MG63 (cell line): ENCODE data around the gene CYTH3. TPM values are rescaled to one million over a fixed set of nuclear protein-coding genes. Genes with fewer than 3 reads are reported as not detected.
"Not testable (repeated sequence)": the region's sequence is repeated elsewhere in the genome, so short reads cannot be mapped to it uniquely, and the experiment has no call there.

Source experiments
- DNase-seq: peaks from one replicate; pipeline ENCODE4 v3.0.0-alpha.2; 2020
- H3K27me3 ChIP-seq: fragments of 250-450 bp; sonication (Bioruptor Pico); 2 replicates; pipeline ENCODE4 v1.5.1; 2020; ENCODE audit warnings: mild to moderate bottlenecking, moderate library complexity
- H3K36me3 ChIP-seq: fragments of 250-450 bp; sonication (Bioruptor Pico); 2 replicates; pipeline ENCODE4 v1.5.1; 2020; ENCODE audit warnings: mild to moderate bottlenecking, moderate library complexity
- H3K4me3 ChIP-seq: fragments of 250-450 bp; sonication (Bioruptor Pico); 2 replicates; pipeline ENCODE4 v1.5.1; 2020; ENCODE audit warnings: mild to moderate bottlenecking, moderate library complexity
- H3K9me3 ChIP-seq: fragments of 250-450 bp; sonication (Bioruptor Pico); 2 replicates; pipeline ENCODE4 v1.5.1; 2020; ENCODE audit warnings: mild to moderate bottlenecking, moderate library complexity
- total RNA-seq: library from RNA; depleted of rRNA; stranded (reverse); fragments of >200 nt; shearing (Covaris generic); gene quantifications from 2 replicates; pipeline ENCODE4 v1.2.3, GENCODE V29; 2014; ENCODE audit warnings: low replicate concordance; rRNA removed

Gene CYTH3, protein sequence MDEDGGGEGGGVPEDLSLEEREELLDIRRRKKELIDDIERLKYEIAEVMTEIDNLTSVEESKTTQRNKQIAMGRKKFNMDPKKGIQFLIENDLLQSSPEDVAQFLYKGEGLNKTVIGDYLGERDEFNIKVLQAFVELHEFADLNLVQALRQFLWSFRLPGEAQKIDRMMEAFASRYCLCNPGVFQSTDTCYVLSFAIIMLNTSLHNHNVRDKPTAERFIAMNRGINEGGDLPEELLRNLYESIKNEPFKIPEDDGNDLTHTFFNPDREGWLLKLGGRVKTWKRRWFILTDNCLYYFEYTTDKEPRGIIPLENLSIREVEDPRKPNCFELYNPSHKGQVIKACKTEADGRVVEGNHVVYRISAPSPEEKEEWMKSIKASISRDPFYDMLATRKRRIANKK
- 35.3 and 40.5 TPM in 2 replicates for total RNA-seq

DNA sequence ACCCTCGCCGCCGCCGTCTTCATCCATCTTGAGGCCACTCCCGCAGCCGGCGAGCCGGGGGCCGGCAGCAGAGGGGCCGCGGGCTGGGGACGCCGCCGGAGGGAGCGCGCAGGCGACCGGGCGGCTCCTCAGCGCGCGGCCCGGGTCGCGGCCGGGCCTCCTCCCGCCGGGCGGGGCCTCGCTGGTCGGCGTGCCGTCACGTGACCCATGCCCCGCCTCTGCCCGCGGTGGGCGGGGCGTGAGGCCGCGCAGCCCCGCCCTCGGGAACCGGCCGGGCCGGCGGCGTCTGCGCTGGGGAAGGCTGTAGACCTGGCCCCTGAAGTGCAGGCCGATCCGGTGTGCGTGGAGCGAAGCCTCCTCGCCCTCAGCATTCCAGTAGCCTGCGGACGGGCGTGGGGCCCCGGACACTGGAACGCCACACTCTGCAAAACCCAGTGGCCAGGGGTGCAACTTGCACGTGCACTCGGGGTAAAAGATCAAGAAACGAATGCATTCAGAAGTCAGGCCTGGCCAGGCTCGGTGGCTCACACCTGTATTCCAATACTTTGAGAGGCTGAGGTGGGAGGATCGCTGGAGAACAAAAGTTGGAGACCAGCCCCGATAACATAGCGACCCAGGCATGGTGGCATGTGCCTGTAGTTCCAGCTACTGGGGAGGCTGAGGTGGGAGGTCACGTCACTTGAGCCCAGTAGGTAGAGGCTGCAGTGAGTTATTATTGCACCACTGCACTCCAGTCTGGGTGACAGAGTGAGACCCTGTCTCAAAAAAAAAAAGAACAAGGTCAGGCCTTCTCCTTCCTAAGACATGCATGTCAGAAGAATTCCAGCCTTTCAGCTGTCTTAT, at the start of gene CYTH3:
Gene CYTH3 (minus strand): TSS at position 144 of the 843 bp plus-strand sequence. CDS start 117 bp downstream, at position 27.
- peak within 1 kb of the TSS; percentile 69 for H3K4me3 ChIP-seq
- no peaks in the 10 kb centered on the region for H3K36me3 ChIP-seq
- H3K27me3 ChIP-seq, result no peaks in the 10 kb centered on the region
- H3K9me3 ChIP-seq, result no peaks in the 10 kb centered on the region
- peak; percentile 73 for DNase-seq

DNA sequence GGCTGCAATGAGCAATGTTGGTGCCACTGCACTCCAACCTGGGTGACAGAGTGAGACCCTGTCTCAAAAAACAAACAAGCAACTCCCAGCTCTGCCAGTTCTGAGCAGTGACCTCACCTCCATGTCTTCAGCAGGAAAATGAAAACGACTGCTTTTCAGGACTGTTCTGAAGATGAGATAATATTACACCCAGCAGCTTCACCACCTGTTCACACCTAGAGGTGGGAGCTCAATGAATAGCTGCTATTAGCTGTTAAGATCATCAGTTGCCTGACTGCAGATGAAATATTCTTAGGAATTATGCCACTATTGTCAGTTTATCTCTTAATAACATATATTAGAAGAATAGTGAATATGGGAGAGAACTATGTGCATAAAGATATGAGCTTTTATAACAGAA, 48.4 kb upstream of the CYTH3 start:
- no peaks in the 10 kb centered on the region for H3K27me3 ChIP-seq
- DNase-seq, result no peak
- H3K9me3 ChIP-seq, result no peaks in the 10 kb centered on the region
- H3K4me3 ChIP-seq, result no peak overlapping the region
- H3K36me3 ChIP-seq, result no peaks in the 10 kb centered on the region

DNA sequence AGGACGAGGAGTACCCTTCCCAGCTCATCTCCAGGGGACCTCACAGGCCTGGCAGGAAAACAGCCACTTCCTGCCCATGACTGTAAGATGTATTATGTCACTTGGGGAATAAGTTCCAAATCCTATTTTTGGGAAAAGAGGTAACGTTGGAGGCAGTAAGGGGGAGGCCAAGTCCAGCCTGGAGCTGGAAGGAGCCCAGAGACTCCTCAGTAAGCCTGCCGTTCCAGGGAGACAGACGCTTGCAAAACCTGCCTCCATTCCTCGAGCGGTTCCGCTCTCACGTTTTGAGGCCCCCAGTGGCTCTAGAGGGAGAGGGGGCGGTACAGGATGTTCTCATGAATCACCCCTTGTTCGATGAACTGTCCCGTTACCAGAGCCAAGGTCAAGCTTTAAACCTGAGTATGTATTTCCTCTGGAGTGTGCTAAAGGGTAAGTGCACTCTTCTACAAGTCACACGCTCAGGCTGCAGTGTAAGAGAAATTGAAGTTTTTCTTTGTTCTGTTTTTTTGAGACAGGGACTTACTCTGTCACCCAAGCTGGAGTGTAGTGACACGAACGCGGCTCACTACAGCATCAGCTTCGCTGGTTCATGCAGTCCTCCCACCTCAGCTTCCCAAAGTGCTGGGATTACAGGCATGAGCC, 45.5 kb upstream of the CYTH3 start:
- no peaks in the 10 kb centered on the region for H3K27me3 ChIP-seq
- H3K9me3 ChIP-seq, result no peaks in the 10 kb centered on the region
- no peak overlapping the region for H3K4me3 ChIP-seq
- H3K36me3 ChIP-seq, result no peaks in the 10 kb centered on the region
- DNase-seq, result peak; percentile 94

DNA sequence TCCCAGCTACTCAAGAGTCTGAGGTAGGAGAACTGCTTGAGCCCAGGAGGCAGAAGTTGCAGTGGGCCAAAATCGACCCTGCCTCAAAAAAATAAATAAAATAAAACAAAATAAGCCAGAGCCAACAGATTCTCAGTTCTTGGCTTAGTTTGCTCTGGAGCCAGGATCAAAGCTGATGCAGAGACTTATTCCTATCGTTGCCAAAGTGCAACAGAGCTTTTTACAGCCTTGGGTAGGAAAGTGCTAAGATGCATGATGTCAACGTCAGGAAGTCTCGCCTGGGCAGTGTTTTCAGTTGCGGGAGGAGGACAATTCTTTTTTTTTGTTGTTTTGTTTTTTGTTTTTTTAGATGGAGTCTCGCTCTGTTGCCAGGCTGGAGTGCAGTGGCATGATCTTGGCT, 43.8 kb upstream of the CYTH3 start:
- Histone ChIP-seq H3K4me3 (no peak overlapping the region), H3K27me3 (no peaks in the 10 kb centered on the region), H3K9me3 (no peaks in the 10 kb centered on the region), H3K36me3 (no peaks in the 10 kb centered on the region)
- DNase-seq, result no peak

DNA sequence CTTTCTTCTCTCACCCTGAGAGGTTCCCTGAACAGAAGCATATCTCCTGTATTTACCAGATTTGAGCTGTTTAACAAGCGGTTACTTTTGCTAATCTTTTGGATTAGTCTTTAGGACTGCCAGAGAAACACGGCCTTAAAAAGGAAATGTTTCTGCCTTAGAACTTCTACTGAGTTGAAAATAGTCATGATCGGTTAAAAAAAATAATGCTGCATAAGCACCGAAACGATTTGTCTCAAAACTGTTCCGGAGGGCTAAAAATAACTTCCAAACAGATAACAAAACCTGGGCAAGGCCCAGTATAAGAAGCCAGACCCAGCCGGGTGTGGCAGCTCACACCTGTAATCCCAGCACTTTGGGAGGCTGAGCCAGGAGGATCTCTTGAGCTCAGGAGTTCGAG, 43.3 kb upstream of the CYTH3 start:
- Histone ChIP-seq H3K9me3 (no peaks in the 10 kb centered on the region), H3K27me3 (no peaks in the 10 kb centered on the region), H3K36me3 (no peaks in the 10 kb centered on the region), H3K4me3 (no peak overlapping the region)
- no peak for DNase-seq

DNA sequence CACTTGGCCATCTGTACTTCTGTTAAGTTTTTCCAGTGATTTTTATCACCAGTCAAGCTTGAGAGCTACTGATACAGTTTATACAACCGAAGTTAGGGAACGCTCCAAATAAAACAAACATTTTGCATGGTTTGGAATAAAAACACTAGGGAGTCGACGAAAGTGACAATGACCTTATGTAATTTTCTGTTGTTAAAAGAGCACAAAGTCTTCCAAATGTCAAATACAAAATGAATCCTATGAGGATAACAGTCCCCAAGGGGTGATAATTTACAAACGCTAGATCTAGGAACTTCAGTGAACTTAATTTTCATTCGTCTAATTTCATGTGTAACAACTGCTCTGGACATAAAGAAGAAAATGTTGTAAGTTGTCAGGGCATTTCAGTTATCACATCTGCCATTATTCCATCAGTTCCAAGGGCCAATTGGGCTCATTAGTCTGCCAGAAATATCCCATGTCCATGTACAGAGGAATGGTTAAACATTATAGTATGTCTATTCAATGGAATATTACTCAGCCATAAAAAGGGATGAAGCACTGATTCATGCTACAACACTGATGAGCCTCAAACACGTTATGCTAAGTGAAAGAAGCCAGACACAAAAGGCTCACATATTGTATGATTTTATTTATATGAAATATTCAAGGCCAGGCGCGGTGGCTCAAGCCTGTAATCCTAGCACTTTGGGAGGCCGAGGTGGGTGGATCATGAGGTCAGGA, 38.0 kb upstream of the CYTH3 start:
- Histone ChIP-seq H3K4me3 (no peak overlapping the region), H3K9me3 (no peaks in the 10 kb centered on the region), H3K27me3 (no peaks in the 10 kb centered on the region), H3K36me3 (no peaks in the 10 kb centered on the region)
- no peak for DNase-seq

DNA sequence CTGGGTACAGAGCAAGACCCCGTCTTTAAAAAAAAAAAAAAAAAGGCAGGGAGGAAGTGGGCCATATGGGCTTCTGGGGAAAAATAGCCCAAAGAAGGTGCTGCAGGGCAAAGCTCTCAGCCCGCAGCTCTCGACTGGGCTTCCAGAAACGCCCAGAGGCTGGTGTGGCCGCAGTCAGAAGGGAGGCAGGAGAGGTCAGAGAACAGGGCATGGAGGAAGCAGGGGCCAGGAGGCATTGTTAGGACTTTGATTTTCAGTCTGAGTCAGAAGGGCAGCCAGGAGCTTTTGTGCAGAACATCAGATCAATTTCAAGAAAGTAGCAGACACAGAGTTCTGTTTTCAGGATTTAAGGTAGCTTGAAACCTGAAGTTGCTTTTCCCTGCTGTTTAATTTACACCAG, 35.3 kb upstream of the CYTH3 start:
- H3K27me3 ChIP-seq, result no peaks in the 10 kb centered on the region
- no peak for DNase-seq
- no peaks in the 10 kb centered on the region for H3K36me3 ChIP-seq
- no peaks in the 10 kb centered on the region for H3K9me3 ChIP-seq
- no peak overlapping the region for H3K4me3 ChIP-seq

DNA sequence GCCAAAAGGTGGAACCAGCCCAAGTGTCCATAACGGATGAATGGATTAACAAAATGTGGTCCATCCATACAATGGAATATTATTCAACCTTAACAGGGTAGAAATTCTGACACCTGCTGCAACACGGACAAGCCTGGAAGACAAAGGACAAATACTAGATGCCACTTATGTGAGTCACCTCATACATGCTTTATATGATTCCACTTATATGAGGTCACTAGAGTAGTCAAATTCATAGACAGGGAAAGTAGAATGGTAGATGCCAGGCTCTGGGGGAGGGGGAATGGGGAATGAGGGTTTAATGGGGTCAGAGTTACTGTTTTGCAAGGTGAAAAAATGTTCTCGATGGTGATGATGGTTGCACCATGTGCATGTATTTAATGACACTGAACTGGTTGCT, 34.0 kb upstream of the CYTH3 start:
- no peaks in the 10 kb centered on the region for H3K9me3 ChIP-seq
- no peaks in the 10 kb centered on the region for H3K27me3 ChIP-seq
- no peak overlapping the region for H3K4me3 ChIP-seq

DNA sequence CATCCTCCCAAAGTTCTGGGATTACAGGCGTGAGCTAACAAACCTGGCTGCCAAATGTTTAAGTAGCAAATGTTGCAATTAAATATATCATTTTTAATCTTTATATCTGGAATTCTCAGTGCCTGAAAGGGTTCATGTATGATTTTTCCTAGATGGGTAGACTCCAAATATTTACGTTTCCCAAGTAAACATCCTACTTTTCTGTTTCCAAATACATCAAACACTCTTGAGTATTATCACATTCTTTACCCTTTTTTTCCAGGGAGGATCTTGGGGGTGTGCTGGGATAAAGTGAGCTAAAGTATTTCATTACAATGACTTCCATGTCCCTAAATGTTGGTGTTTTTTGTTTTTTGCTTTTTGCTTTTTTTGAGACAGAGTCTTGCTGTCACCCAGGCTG, 32.9 kb upstream of the CYTH3 start:
- no peaks in the 10 kb centered on the region for H3K9me3 ChIP-seq
- no peak for DNase-seq
- H3K36me3 ChIP-seq, result no peaks in the 10 kb centered on the region
- H3K4me3 ChIP-seq, result no peak overlapping the region
- no peaks in the 10 kb centered on the region for H3K27me3 ChIP-seq

More for the DNA sequence above, 34.0 kb upstream of the CYTH3 start:
- no peaks in the 10 kb centered on the region for H3K36me3 ChIP-seq
- DNase-seq, result peak; percentile 55

DNA sequence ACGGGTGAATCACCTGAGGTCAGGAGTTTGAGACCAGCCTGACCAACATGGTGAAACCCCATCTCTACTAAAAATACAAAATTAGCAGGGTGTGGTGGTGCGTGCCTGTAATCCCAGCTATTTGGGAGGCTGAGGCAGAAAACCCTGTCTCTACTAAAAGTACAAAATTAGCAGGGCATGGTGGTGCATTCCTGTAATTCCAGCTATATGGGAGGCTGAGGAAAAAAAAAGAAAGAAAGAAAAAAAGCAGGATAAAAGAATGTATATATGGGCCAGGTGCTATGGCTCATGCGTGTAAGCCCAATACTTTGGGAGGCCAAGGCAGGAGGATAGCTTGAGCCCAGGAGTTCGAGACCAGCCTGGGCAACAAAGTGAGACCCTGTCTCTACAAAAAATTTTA, 29.0 kb upstream of the CYTH3 start:
- not testable (repeated sequence) for DNase-seq, H3K4me3 ChIP-seq, H3K36me3 ChIP-seq, H3K9me3 ChIP-seq, H3K27me3 ChIP-seq

DNA sequence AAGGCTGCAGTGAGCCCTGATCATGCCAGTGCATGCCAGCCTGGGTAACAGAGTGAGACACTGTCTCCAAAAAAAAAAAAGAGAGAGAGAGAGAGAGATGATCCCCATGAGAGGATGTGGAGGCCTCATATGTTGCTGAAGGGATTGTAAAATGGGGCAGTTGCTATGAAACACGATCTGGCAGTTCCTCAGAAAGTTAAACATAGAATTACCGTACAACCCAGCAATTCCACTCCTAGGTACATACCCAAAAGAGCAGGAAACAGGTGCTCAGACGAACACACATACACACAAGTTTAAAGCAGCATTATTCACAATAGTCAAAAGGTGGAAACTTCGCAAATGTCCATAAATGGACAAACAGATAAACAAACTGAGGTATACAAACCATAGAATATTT, 27.4 kb upstream of the CYTH3 start:
- H3K4me3 ChIP-seq, result no peak overlapping the region
- H3K27me3 ChIP-seq, result no peaks in the 10 kb centered on the region
- no peaks in the 10 kb centered on the region for H3K9me3 ChIP-seq
- DNase-seq, result no peak
- H3K36me3 ChIP-seq, result no peaks in the 10 kb centered on the region

DNA sequence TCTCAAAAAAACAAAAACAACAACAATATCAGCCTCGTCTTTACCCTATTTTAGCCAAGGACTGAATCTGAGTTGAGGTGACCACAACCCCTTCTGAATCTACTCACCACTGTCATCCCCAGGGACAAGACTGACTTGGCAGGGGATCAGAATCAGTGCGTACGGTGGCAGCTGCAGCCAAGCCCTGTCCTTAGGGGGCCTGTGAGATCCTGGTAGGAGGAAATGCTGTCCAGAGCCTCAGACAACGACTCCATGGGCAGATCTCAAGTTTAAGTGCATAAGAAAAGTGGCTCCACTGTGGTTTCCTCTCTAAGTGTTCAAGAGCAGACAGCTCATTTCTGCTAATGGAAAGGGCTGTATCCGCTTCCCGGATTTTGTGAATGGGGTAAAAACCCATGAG, 22.4 kb upstream of the CYTH3 start:
- Histone ChIP-seq H3K4me3 (no peak overlapping the region), H3K27me3 (no peaks in the 10 kb centered on the region), H3K9me3 (no peaks in the 10 kb centered on the region), H3K36me3 (no peaks in the 10 kb centered on the region)
- no peak for DNase-seq

DNA sequence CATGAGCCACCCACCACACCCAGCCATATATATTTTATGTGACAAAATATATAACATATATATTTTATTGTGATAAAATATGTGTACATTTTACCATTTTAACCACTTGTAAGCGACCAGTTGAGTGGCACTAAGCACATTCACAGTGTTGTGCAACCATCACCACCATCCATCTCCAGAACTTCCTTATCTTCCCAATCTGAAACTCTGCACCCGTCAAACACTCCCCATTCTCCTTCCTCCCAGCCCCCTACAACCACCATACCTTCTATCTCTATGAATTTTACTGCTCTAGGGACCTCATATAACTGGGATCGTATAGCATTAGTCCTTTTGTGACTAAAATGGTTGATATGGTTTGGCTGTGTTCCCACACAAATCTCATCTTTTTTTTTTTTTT, 20.8 kb upstream of the CYTH3 start:
- no peaks in the 10 kb centered on the region for H3K27me3 ChIP-seq
- no peak overlapping the region for H3K4me3 ChIP-seq
- H3K9me3 ChIP-seq, result no peaks in the 10 kb centered on the region
- no peaks in the 10 kb centered on the region for H3K36me3 ChIP-seq
- no peak for DNase-seq

DNA sequence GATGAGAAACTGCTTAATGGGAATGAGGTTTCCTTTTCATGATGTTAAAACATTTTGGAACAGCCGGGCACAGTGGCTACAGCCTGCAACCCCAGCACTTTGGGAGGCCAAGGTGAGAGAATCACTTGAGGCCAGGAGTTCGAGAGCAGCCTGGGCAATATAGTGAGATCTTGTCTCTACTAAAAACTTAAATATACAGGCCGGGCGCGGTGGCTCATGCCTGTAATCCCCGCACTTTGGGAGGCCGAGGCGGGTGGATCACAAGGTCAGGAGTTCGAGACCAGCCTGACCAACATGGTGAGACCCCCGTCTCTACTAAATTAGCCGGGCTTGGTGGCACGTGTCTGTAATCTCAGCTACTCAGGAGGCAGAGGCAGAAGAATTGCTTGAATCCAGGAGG, 19.5 kb upstream of the CYTH3 start:
- H3K4me3 ChIP-seq, H3K36me3 ChIP-seq, H3K27me3 ChIP-seq, H3K9me3 ChIP-seq, DNase-seq: not testable (repeated sequence)

DNA sequence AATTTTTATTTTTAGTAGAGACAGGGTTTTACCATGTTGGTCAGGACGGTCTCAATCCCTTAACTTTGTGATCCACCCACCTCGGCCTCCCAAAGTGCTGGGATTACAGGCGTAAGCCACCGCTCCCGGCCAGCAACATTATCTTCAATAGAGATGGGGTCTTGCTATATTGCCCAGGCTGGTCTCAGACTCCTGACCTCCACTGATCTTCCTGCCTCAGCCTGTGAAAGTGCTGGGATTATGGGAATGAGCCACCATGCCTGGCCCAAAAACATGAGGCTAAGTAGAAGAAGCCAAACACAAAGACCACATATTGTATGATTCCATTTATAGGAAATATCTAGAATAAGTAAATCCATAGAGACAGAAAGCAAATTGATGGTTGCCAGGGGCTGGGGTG, 19.1 kb upstream of the CYTH3 start:
- no peak for DNase-seq
- Histone ChIP-seq H3K9me3 (no peaks in the 10 kb centered on the region), H3K27me3 (no peaks in the 10 kb centered on the region), H3K36me3 (no peaks in the 10 kb centered on the region), H3K4me3 (no peak overlapping the region)

DNA sequence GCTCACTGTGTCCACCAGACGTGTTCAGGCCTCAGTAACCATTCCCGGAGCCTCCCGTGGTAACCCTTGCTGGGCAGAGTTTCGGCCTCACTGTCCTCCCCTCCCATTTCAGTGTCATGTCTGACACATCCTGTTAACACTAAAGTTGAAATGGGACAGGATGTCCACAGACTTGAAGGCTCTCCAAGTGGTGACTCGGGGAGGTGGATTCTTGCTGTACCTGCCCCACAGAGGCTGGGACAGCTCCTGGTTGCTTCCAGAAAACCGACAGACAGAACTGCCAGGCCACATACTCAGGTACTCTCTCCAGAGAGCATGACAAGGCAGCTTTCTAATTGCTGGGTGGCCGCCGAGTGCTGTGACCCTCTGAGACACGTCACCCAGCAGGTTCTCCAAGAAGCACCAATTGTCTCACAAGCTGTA, 17.9 kb upstream of the CYTH3 start:
- DNase-seq, result peak; percentile 36
- no peak overlapping the region for H3K4me3 ChIP-seq
- no peaks in the 10 kb centered on the region for H3K27me3 ChIP-seq
- H3K9me3 ChIP-seq, result no peaks in the 10 kb centered on the region
- no peaks in the 10 kb centered on the region for H3K36me3 ChIP-seq
